PC-9 (cell line): ENCODE data around the gene CBL. TPM values are rescaled to one million over a fixed set of nuclear protein-coding genes. Genes with fewer than 3 reads are reported as not detected.

ENCODE experiments used
- BruUV-seq: library from RNA; stranded (reverse); fragments of 400-500 nt; replicated peaks from 2 replicates; lab custom pipeline; 2021; lab: Mats Ljungman, UMichigan
- CTCF ChIA-PET: fragments of 300-600 bp; sonication (Branson Sonifier 250); formaldehyde crosslinking; loops from one replicate; lab custom pipeline; 2022; ENCODE audit warnings: antibody characterized with exemption; lab: Charles Lee
- POLR2A ChIA-PET: fragments of 300-600 bp; sonication (Branson Sonifier 250); formaldehyde crosslinking; loops from one replicate; lab custom pipeline; 2022; ENCODE audit warnings: antibody characterized with exemption; ENCODE audit not compliant: unreplicated experiment; lab: Charles Lee
- DNase-seq, 2 experiments: peaks; one replicate each; pipeline versions ENCODE4 v3.0.0 to v3.0.0-alpha.2; 2015 to 2022; ENCODE audit warnings: mixed read lengths in 1 of 2
- H2AFZ ChIP-seq: fragments of 200-600 bp; sonication (generic); 2 replicates; pipeline ENCODE4 v1.8.1; 2017; ENCODE audit warnings: antibody characterized with exemption
- H3F3A ChIP-seq: fragments of 200-600 bp; sonication (generic); 2 replicates; pipeline ENCODE4 v1.8.1; 2017; ENCODE audit warnings: antibody characterized with exemption, mild to moderate bottlenecking, low read depth; ENCODE audit not compliant: insufficient read depth
- H3K27ac ChIP-seq: fragments of 200-600 bp; sonication (generic); 2 replicates; pipeline ENCODE4 v1.6.1; 2016; ENCODE audit warnings: mixed run types
- H3K27me3 ChIP-seq: fragments of 200-600 bp; sonication (generic); 2 replicates; pipeline ENCODE4 v1.6.1; 2016; ENCODE audit warnings: low read depth, mixed run types; ENCODE audit not compliant: insufficient read depth
- H3K36me3 ChIP-seq: fragments of 200-600 bp; sonication (generic); 2 replicates; pipeline ENCODE4 v1.6.1; 2016; ENCODE audit warnings: low read depth, mixed run types
- H3K4me1 ChIP-seq: fragments of 200-600 bp; sonication (generic); replicated peaks from 2 replicates; pipeline ENCODE4 v1.6.1; 2016; ENCODE audit warnings: mixed run types; ENCODE audit not compliant: insufficient read depth
- H3K4me2 ChIP-seq: fragments of 200-600 bp; sonication (generic); 2 replicates; pipeline ENCODE4 v1.6.1; 2017; ENCODE audit warnings: mixed run types
- H3K4me3 ChIP-seq: fragments of 200-600 bp; sonication (generic); 2 replicates; pipeline ENCODE4 v1.6.1; 2016; ENCODE audit warnings: mixed run types
- H3K79me2 ChIP-seq: fragments of 200-600 bp; sonication (generic); 2 replicates; pipeline ENCODE4 v1.6.1; 2017; ENCODE audit warnings: low read depth, mixed run types
- H3K9me2 ChIP-seq: fragments of 200-600 bp; sonication (generic); 2 replicates; pipeline ENCODE4 v1.8.1; 2017; ENCODE audit warnings: mild to moderate bottlenecking; ENCODE audit not compliant: insufficient read depth
- H3K9me3 ChIP-seq: fragments of 200-600 bp; sonication (generic); 2 replicates; pipeline ENCODE4 v1.8.1; 2016; ENCODE audit warnings: low read depth; ENCODE audit not compliant: insufficient read depth
- H4K20me1 ChIP-seq: fragments of 200-600 bp; sonication (generic); 2 replicates; pipeline ENCODE4 v1.8.1; 2017; ENCODE audit not compliant: insufficient read depth
- EZH2 ChIP-seq: fragments of 200-600 bp; sonication (generic); IDR thresholded peaks from 2 replicates; pipeline ENCODE4 v1.8.0; 2017; ENCODE audit warnings: antibody characterized with exemption, low read depth
- intact Hi-C: fragments of 100-400 bp; cut with micrococcal nuclease; formaldehyde crosslinking; loops from one replicate; pipeline ENCODE4 v1.10.0; 2022; ENCODE audit not compliant: unreplicated experiment
- total RNA-seq: library from RNA; stranded (reverse); gene quantifications from 2 replicates; pipeline ENCODE4 v1.2.3, GENCODE V29; 2021
- TF ChIP-seq, protein P1 (sequence below): fragments of 200-600 bp; sonication (generic); conservative IDR thresholded peaks from 2 replicates; pipeline ENCODE4 v1.6.1; 2017; ENCODE audit warnings: mixed run types, antibody characterized with exemption, mild to moderate bottlenecking, moderate library complexity

Gene CBL
- total RNA-seq, 1 experiment from 2014 or later: 32.9 TPM

DNA sequence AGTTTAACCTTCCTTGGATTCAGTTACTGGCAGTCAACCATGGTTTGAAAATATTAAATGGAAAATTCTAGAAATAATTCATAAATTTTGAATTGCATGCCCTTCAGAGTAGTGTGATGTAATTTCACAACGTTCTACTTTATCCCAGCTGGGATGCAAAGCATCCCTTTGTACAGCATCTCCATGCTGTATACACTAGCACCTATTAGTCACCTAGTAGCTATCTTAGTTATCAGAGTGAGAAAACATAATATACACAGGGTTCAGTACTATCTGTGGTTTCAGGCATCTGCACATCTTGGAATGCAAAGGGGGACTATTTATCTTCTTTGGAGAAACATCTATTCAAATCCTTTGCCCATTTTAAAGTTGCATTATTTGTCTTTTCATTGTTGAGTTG is 30.8 kb downstream of the CBL start:
- no peak overlapping the region for H3K27ac ChIP-seq
- no peak overlapping the region for H3K4me3 ChIP-seq
- 0 out of 2 replicates have a peak, but pooled peaks cover 4% of the 10 kb centered on the region for H3K9me3 ChIP-seq
- no peaks in the 10 kb centered on the region for H3K9me2 ChIP-seq
- H2AFZ ChIP-seq: no peak overlapping the region
- no TSS peak for BruUV-seq
- no peaks in the 10 kb centered on the region for H3K27me3 ChIP-seq
- H3K4me2 ChIP-seq: no peak overlapping the region
- TF ChIP-seq EZH2: no peak
- TF ChIP-seq, protein P1, sequence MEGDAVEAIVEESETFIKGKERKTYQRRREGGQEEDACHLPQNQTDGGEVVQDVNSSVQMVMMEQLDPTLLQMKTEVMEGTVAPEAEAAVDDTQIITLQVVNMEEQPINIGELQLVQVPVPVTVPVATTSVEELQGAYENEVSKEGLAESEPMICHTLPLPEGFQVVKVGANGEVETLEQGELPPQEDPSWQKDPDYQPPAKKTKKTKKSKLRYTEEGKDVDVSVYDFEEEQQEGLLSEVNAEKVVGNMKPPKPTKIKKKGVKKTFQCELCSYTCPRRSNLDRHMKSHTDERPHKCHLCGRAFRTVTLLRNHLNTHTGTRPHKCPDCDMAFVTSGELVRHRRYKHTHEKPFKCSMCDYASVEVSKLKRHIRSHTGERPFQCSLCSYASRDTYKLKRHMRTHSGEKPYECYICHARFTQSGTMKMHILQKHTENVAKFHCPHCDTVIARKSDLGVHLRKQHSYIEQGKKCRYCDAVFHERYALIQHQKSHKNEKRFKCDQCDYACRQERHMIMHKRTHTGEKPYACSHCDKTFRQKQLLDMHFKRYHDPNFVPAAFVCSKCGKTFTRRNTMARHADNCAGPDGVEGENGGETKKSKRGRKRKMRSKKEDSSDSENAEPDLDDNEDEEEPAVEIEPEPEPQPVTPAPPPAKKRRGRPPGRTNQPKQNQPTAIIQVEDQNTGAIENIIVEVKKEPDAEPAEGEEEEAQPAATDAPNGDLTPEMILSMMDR: no peak
- CTCF ChIA-PET: interaction anchor here (0.6 kb wide), 1 partner anchor 16 kb away, joined by 11 read pairs; no protein-coding TSS in a partner anchor
- POLR2A ChIA-PET: no interaction called here
- peaks cover 7% of the 10 kb centered on the region; the same call in 1 of the 2 replicates for H3F3A ChIP-seq
- DNase-seq: no peak
- H4K20me1 ChIP-seq: 0 out of 2 replicates have a peak, but pooled peaks cover 4% of the 10 kb centered on the region
- peaks cover 3% of the 10 kb centered on the region; the same call in 1 of the 2 replicates for H3K4me1 ChIP-seq
- intact Hi-C loops: no loop called here
- peaks cover 31% of the 10 kb centered on the region for H3K79me2 ChIP-seq
- peaks cover 22% of the 10 kb centered on the region for H3K36me3 ChIP-seq

DNA sequence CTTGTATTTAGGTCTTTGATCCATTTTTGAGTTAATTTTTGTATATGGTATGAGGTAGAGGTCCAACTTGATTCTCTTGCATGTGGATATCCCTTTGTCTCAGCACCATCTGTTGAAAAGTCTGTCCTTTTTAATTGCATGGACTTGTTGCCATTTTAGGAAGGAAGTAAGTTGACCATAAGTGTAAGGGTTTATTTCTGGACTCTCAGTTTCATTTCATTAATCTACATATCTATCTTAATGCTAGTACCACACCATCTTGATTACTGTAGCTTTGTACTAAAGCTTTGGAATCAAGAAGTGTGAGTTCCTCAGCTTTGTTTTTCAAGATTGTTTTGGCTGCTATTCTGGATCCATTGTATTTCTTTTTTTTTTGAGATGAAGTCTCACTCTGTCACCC is 31.4 kb downstream of the CBL start:
- H3K9me2 ChIP-seq: no peaks in the 10 kb centered on the region
- DNase-seq: no peak
- TF ChIP-seq, protein P1: no peak
- TF ChIP-seq EZH2: no peak
- no peaks in the 10 kb centered on the region for H3K27me3 ChIP-seq
- no peak overlapping the region for H3K4me3 ChIP-seq
- peaks cover 17% of the 10 kb centered on the region for H3K36me3 ChIP-seq
- peaks cover 3% of the 10 kb centered on the region; the same call in 1 of the 2 replicates for H3K4me1 ChIP-seq
- H3F3A ChIP-seq: peaks cover 7% of the 10 kb centered on the region; the same call in 1 of the 2 replicates
- no TSS peak for BruUV-seq
- H3K27ac ChIP-seq: no peak overlapping the region
- no peak overlapping the region for H3K4me2 ChIP-seq
- intact Hi-C loops: no loop called here
- H2AFZ ChIP-seq: no peak overlapping the region
- 0 out of 2 replicates have a peak, but pooled peaks cover 4% of the 10 kb centered on the region for H4K20me1 ChIP-seq
- POLR2A ChIA-PET: no interaction called here
- 0 out of 2 replicates have a peak, but pooled peaks cover 4% of the 10 kb centered on the region for H3K9me3 ChIP-seq
- H3K79me2 ChIP-seq: peaks cover 33% of the 10 kb centered on the region
- CTCF ChIA-PET: no interaction called here

DNA sequence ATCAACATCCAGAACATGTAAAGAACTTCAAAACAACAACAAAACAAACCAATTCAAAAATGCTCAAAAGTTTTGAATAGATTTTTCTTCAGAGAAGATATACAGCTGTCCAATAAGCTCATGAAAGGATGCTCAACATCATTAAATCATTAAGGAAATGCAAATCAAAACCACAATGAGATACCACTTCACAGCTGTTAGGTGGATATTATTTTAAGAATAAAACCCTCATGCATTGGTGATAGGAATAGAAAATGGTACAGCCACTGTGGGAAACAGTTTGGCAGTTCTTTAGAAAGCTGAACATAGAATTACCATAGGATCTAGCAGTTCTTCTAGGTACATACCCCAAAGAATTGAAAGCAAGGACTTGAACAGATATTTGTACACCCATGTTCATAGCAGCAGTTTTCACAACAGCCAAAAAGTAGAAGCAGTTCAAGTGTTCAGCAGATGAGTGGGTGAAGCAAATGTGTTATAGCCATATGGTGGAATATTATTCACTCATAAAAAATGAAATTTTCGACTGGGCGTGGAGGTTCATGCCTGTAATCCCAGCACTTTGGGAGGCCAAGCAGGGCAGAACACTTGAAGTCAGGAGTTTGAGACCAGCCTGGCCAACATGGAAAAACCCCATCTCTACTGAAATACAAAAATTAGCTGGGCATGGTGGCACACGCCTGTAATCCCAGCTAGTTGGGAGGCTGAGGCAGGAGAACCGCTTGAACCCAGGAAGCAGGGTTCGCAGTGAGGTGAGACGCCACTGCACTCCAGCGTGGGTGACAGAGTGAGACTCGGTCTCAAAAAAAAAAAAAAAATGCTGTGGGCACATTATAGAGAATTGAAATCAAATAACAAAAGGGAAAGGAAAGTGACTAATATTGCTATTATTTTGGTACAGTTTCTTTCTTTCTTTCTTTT is 42.9 kb downstream of the CBL start:
- no peak for DNase-seq
- intact Hi-C loops: no loop called here
- ChIA-PET CTCF (no interaction called here), POLR2A (no interaction called here)
- Histone ChIP-seq H4K20me1 (peaks cover 6% of the 10 kb centered on the region; the same call in 1 of the 2 replicates), H3K9me2 (no peaks in the 10 kb centered on the region; the same call in 1 of the 2 replicates), H3K27ac (no peak overlapping the region), H3K27me3 (no peaks in the 10 kb centered on the region), H3K4me1 (no peaks in the 10 kb centered on the region), H3K79me2 (0 out of 2 replicates have a peak, but pooled peaks cover 13% of the 10 kb centered on the region), H3F3A (peaks cover under 1% of the 10 kb centered on the region; the same call in 1 of the 2 replicates), H3K4me3 (no peak overlapping the region), H3K4me2 (no peak overlapping the region), H2AFZ (no peak overlapping the region), H3K9me3 (no peaks in the 10 kb centered on the region), H3K36me3 (0 out of 2 replicates have a peak, but pooled peaks cover 7% of the 10 kb centered on the region)
- TF ChIP-seq, protein P1: no peak
- no peak for TF ChIP-seq EZH2
- no TSS peak for BruUV-seq
